T-helper 2 cell treated with Interferon-gamma antibody and Interleukin-4, amounts not matched to agents 5 μg/mL and 100 μg/mL, for 36 hours (primary cell): ENCODE results near the gene HLA-DOB.

Source experiments
- DNase-seq: peaks from one replicate; pipeline ENCODE4 v3.0.0; 2021; ENCODE audit warnings: low spot score
- H3K27ac Mint-ChIP-seq: one replicate; pipeline ENCODE4 v1.8.0; 2021; ENCODE audit warnings: mild to moderate bottlenecking, mixed read lengths
- H3K27me3 Mint-ChIP-seq: one replicate; pipeline ENCODE4 v1.8.0; 2021; ENCODE audit warnings: low read depth, mixed read lengths
- H3K36me3 Mint-ChIP-seq: one replicate; pipeline ENCODE4 v1.8.0; 2021; ENCODE audit warnings: low read depth, mixed read lengths
- H3K4me1 Mint-ChIP-seq: one replicate; pipeline ENCODE4 v1.8.0; 2021; ENCODE audit warnings: low read depth, mixed read lengths
- H3K4me3 Mint-ChIP-seq: one replicate; pipeline ENCODE4 v1.8.0; 2022; ENCODE audit warnings: mild to moderate bottlenecking, moderate library complexity, mixed read lengths
- H3K9me3 Mint-ChIP-seq: one replicate; pipeline ENCODE4 v1.8.0; 2021; ENCODE audit warnings: mixed read lengths

Gene HLA-DOB

GRCh38 chr6:32851025-32851424, 34.2 kb upstream of the HLA-DOB start:
- H3K27me3 Mint-ChIP-seq = no peaks in the 10 kb centered on the region

GRCh38 chr6:32849126-32849525, 32.3 kb upstream of the HLA-DOB start:
- H3K27ac Mint-ChIP-seq = peak overlapping the region; percentile 84
- H3K4me1 Mint-ChIP-seq = peaks cover 62% of the 10 kb centered on the region
- no peaks in the 10 kb centered on the region for H3K9me3 Mint-ChIP-seq
- H3K4me3 Mint-ChIP-seq = peak overlapping the region; percentile 99
- no peak for DNase-seq
- H3K36me3 Mint-ChIP-seq = peaks cover 87% of the 10 kb centered on the region
- no peaks in the 10 kb centered on the region for H3K27me3 Mint-ChIP-seq

More at GRCh38 chr6:32851025-32851424, 34.2 kb upstream of the HLA-DOB start:
- no peak for DNase-seq
- Mint-ChIP-seq H3K27ac (peak overlapping the region; percentile 73), H3K4me3 (peak overlapping the region; percentile 99), H3K9me3 (no peaks in the 10 kb centered on the region), H3K4me1 (peaks cover 58% of the 10 kb centered on the region), H3K36me3 (peaks cover 87% of the 10 kb centered on the region)

DNA sequence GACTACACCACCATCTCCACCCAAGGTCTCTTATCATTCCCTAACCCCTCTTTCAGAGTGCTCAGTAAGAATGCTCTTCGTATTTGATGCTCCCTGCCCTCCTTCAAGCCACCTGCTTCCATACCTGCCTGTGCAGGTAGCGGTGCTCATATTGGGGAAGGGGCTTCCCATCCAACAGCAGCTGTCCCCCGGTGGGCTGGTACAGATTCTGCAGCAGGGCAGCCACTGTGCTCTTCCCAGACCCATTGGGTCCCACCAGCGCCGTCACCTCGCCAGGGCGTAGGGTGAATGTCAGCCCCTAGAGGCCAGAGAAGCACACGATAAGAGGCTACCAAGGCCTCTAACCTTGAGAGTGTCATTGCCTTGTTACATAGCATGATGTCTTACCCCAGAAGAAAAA, 31.0 kb upstream of the HLA-DOB start:
- Mint-ChIP-seq H3K36me3 (peaks cover 92% of the 10 kb centered on the region), H3K27ac (peak overlapping the region; percentile 84), H3K4me1 (peaks cover 65% of the 10 kb centered on the region), H3K9me3 (no peaks in the 10 kb centered on the region), H3K27me3 (no peaks in the 10 kb centered on the region), H3K4me3 (peak overlapping the region; percentile 99)
- DNase-seq = no peak

DNA sequence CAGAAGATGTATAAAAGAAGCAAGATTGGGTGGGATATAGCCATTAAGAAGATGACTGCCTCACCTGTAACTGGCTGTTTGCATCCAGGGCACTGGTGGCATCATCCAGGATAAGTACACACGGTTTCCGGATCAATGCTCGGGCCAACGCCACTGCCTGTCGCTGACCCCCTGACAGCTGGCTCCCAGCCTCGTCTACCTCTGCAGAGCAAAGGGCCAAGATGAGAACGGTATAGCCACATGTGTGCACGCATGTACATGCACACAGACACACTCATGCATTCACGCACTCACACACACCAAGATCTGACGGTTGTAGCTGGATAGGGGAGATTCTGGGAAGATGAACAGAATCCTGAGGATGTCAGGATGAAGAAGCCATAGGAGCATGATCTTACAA, 30.2 kb upstream of the HLA-DOB start:
- H3K36me3 Mint-ChIP-seq = peaks cover 92% of the 10 kb centered on the region
- DNase-seq = no peak
- H3K27ac Mint-ChIP-seq = peak overlapping the region; percentile 71
- peak overlapping the region; percentile 99 for H3K4me3 Mint-ChIP-seq
- H3K27me3 Mint-ChIP-seq = no peaks in the 10 kb centered on the region
- H3K9me3 Mint-ChIP-seq = no peaks in the 10 kb centered on the region
- peaks cover 72% of the 10 kb centered on the region for H3K4me1 Mint-ChIP-seq

DNA sequence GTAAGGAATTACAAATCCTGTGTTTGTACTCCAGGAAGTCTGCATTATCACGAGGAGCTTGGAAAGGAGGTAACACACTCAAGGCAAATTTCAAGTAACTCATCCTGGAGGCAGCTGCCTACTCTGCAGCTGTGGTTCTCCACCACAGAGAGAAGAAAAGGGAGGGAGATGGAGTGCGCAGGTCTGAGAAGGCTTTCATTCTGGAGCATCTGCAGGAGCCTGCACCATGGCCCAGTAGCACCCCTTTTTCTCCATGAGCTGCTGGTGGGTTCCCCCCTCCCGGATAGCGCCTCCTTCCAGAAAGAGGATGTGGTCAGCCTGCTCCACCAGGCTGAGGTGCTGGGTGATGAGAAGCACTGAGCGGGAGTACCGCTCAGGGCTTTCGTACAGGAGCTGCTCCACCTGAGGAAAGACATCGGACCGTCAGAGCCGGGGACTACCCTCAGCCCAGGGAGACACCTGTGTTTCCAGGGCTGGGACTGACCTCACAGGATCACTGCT, 28.6 kb upstream of the HLA-DOB start:
- peaks cover 92% of the 10 kb centered on the region for H3K36me3 Mint-ChIP-seq
- H3K9me3 Mint-ChIP-seq = no peaks in the 10 kb centered on the region
- H3K27me3 Mint-ChIP-seq = no peaks in the 10 kb centered on the region
- DNase-seq = peak; percentile 54
- peak overlapping the region; percentile 98 for H3K27ac Mint-ChIP-seq
- H3K4me1 Mint-ChIP-seq = peaks cover 72% of the 10 kb centered on the region
- H3K4me3 Mint-ChIP-seq = peak overlapping the region; percentile 99

DNA sequence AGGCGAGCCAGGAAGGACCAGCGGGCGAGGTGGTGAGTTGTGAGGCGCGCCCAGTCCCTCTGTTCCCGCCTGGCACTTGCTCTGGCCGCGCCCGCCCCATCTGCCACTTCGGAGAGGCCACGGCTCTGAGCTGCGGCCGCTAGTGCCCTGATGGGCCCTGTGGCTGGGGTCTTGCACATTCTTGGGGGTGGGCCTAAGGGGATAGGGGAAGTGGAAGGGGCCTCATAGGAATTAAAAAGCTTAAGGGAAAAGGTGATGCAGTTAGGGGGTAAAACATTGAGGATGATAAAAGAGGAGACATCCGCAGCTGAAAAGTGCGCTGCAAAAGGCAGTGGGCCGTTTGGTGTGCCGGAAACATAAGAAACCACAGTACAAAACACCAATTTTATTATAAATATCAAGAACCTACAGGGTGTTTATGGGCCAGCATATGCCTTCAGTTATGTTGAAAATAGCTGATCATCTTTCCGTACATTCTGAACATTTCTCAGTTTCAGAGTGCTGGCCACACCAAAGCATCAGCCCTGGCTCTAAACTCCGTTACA, 28.1 kb upstream of the HLA-DOB start:
- H3K27ac Mint-ChIP-seq = peak overlapping the region; percentile 98
- DNase-seq = no peak
- H3K4me1 Mint-ChIP-seq = peaks cover 72% of the 10 kb centered on the region
- H3K36me3 Mint-ChIP-seq = peaks cover 92% of the 10 kb centered on the region
- H3K27me3 Mint-ChIP-seq = no peaks in the 10 kb centered on the region
- peak overlapping the region; percentile 99 for H3K4me3 Mint-ChIP-seq
- no peaks in the 10 kb centered on the region for H3K9me3 Mint-ChIP-seq

GRCh38 chr6:32843979-32844838, 27.4 kb upstream of the HLA-DOB start, which contains the start of gene PSMB8:
Gene PSMB8, minus strand, starts transcription at chr6:32844047. Its CDS starts 51 bp downstream, at chr6:32843996.
- Mint-ChIP-seq H3K27me3 (no peaks in the 10 kb centered on the region), H3K36me3 (peaks cover 92% of the 10 kb centered on the region), H3K9me3 (no peaks in the 10 kb centered on the region), H3K27ac (peak within 1 kb of the TSS; percentile 98), H3K4me1 (peaks cover 74% of the 10 kb centered on the region), H3K4me3 (peak within 1 kb of the TSS; percentile 99)
- peak; percentile 95 for DNase-seq

DNA sequence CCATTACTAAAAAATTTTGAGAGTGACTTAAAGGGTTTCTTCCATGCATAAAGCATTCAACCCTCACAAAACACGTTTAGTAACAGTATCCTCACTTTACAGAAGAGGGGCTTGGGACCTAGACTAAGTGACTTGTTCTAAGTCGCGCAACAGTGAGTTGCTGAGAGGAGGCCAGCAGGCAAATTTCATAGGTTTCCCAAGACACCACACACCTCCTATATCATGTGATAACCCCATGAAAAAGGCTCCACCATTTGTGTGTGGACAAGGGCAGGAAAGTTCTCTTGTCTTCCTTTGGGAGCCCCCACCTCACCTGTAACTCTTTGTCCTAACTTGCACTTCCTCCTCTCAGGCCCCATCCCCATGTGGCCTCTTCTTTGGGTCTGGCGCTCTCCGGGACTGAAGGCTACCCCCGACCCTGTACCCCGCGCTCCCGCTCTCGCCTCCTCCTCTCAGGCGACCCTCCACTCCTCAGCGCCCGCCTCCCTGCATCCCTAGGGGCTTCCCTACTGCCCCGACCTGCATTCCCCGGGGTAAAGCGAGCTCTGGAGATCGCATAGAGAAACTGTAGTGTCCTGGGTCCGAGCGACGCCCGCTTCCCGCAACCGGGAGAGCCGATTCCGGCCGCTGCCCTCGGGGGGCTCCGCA, 26.7 kb upstream of the HLA-DOB start:
- H3K4me1 Mint-ChIP-seq = peaks cover 71% of the 10 kb centered on the region
- peak overlapping the region; percentile 98 for H3K27ac Mint-ChIP-seq
- H3K9me3 Mint-ChIP-seq = no peaks in the 10 kb centered on the region
- no peaks in the 10 kb centered on the region for H3K27me3 Mint-ChIP-seq
- peaks cover 85% of the 10 kb centered on the region for H3K36me3 Mint-ChIP-seq
- no peak for DNase-seq
- H3K4me3 Mint-ChIP-seq = peak overlapping the region; percentile 99

GRCh38 chr6:32842690-32843089, 25.9 kb upstream of the HLA-DOB start:
- Mint-ChIP-seq H3K4me1 (peaks cover 63% of the 10 kb centered on the region), H3K27ac (peak overlapping the region; percentile 98), H3K4me3 (peak overlapping the region; percentile 99), H3K36me3 (peaks cover 77% of the 10 kb centered on the region), H3K27me3 (no peaks in the 10 kb centered on the region), H3K9me3 (no peaks in the 10 kb centered on the region)
- DNase-seq = no peak

GRCh38 chr6:32842021-32842650, 25.3 kb upstream of the HLA-DOB start:
- no peak for DNase-seq
- Mint-ChIP-seq H3K4me1 (peaks cover 62% of the 10 kb centered on the region), H3K4me3 (peak overlapping the region; percentile 99), H3K27me3 (no peaks in the 10 kb centered on the region), H3K36me3 (peaks cover 77% of the 10 kb centered on the region), H3K9me3 (no peaks in the 10 kb centered on the region), H3K27ac (peak overlapping the region; percentile 98)

GRCh38 chr6:32840604-32841246, 23.9 kb upstream of the HLA-DOB start:
- Mint-ChIP-seq H3K27ac (peak overlapping the region; percentile 98), H3K4me1 (peaks cover 62% of the 10 kb centered on the region), H3K36me3 (peaks cover 78% of the 10 kb centered on the region), H3K27me3 (no peaks in the 10 kb centered on the region), H3K4me3 (peak overlapping the region; percentile 99), H3K9me3 (no peaks in the 10 kb centered on the region)
- DNase-seq = peak; percentile 47

- Mint-ChIP-seq H3K36me3 (peaks cover 79% of the 10 kb centered on the region), H3K9me3 (no peaks in the 10 kb centered on the region), H3K27me3 (no peaks in the 10 kb centered on the region), H3K4me1 (peaks cover 65% of the 10 kb centered on the region), H3K27ac (peak overlapping the region; percentile 98), H3K4me3 (peak overlapping the region; percentile 81)
- DNase-seq = no peak
Measured at GRCh38 chr6:32839356-32839755, 22.6 kb upstream of the HLA-DOB start.
